GM03348 (cell line): ENCODE data around the gene MAGT1.
A peak's percentile ranks its signal among the peaks of the same experiment; 100 is the strongest.
"Not testable (repeated sequence)": the region's sequence is repeated elsewhere in the genome, so short reads cannot be mapped to it uniquely, and the experiment has no call there.

Experiments
- DNase-seq: peaks from one replicate; pipeline ENCODE4 v3.0.0; 2012; ENCODE audit warnings: low spot score

Gene MAGT1

DNA sequence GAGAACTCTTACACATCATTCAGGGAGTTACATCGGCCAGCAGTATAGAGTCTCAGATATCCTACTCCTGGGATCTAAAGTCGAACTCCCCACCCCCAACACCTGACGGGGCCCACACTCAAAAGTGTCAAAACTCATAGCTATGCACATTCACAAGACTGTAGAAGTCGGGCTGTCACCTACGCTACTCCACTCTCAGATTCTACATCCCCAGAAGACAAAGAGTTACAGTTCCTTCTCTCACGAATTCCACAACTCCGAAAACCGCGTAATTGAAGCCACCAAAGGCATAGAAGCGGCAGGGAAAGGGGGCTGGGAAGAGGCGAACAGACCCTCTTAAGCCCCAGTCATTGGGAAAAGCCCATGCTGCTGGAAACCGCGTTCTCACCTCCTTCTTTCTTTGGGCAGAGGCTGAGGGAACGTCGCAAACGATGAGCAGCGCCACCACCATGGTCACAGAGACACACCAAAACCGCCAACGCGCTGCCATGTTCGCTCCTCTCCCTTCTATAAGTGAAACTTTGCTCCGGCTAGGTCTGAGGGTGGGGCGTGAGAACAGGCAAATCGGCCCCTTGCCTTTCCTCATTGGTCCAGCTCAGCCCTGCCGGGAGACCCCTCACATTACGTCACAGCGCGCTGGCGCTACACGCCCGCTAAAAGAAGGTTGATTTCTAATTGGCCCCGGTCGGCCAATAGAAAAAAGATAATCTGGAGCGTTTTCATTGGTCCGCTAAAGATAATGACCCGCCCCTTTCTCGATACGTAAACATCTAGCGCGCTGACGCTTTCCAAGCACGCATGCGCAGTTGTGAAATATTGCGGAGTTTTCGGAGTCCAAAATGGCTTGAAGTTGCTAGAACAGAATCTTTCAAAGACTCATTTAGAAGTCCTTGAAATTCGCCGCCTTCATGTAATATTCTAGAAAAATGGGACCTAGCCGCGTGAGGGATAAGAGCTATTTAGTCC lies at the start of gene MAGT1:
Gene MAGT1 (minus strand): TSS at position 515 of the 966 bp plus-strand sequence. CDS start 25 bp downstream, at position 490.
- DNase-seq: peak; percentile 85

GRCh38 chrX:77945031-77945430 lies 49.8 kb upstream of the MAGT1 start:
- not testable (repeated sequence) for DNase-seq

DNA sequence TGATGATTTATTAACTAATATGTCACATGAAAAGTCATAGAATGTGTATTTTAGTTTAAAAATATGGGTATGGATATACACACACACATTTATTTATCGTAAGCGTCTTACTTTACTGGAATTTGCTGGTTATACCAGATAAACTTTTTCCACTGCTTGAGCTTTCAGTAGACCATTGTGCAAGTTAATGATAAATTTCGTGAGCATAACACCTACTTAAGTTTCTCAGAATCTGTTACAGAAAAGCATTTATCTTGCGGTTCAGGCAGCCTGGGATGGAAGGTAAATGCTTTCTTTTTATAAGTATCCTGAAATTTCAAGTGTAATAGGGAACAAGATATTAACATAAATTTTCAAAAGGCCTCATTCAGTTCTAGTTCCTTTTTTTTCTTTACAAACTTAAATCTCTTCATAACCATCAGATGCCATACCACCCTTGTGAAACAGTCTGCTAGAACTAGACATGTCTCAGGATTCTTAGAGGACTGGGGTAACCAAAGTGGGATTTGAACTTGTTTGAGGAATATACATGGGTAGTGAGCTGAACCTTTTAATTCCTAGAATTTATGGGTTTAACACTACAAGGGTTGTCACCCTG lies 42.9 kb upstream of the MAGT1 start:
- DNase-seq: no peak

GRCh38 chrX:77937291-77937690 lies 42.1 kb upstream of the MAGT1 start:
- no peak for DNase-seq

GRCh38 chrX:77936299-77936698 lies 41.1 kb upstream of the MAGT1 start:
- no peak for DNase-seq

DNA sequence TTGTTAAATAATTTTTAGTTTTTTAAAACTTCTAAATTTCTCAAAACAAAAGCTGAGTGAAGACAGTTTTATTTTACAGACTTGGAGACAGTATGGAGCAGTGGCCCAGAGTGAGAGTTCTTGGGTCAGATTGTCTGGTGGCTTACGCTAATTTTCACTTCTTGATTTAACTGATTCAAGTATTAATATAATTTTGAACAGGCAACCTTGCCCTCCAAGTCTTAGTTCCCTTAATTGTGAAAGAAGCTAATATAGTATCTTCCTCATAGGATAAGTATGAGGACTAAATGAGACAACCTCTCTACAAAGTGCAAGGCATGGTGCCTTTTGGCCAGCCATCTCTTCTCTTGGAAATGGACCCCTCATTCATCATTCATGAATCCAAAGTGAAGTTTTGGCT lies 40.7 kb upstream of the MAGT1 start:
- no peak for DNase-seq

DNA sequence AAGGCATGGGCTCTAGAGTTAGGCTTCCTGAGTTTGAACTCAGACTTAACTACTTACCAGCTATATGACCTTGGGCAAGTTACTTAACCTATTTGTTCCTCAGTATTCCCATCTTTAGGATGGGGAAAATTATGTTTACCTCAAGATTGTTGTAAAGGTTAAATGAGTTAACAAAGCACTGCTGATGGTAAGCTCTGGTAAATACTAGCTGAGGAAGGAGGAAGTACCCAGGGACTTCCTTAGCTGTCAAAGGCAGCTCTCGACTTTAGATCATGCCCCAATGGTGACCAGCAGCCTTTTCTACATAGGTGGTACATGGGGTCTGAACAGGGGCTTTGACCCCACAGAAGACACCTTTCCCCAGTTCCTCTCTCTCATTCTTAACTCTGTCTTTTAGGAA lies 35.3 kb upstream of the MAGT1 start:
- no peak for DNase-seq

DNA sequence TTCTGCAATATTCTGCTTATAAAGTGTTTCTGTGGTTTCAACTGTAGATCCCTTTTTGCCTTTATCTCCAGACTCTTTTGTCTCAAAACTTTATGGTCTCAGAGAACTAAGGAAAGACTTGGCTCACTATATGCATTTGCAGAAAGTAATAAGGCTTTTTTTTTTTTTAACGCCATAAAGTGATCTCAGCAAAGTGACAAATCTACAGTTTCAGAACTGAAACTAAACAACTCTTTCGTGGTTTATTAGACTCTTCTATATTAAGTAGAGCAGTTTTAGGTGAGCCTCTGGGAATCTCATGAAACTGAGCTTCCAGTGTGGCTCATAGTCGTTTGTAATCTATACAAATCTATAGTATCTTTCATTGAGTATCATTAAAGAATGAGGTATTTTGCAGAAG lies 30.5 kb upstream of the MAGT1 start:
- no peak for DNase-seq

GRCh38 chrX:77924320-77924859 lies 29.2 kb upstream of the MAGT1 start:
- DNase-seq: no peak

DNA sequence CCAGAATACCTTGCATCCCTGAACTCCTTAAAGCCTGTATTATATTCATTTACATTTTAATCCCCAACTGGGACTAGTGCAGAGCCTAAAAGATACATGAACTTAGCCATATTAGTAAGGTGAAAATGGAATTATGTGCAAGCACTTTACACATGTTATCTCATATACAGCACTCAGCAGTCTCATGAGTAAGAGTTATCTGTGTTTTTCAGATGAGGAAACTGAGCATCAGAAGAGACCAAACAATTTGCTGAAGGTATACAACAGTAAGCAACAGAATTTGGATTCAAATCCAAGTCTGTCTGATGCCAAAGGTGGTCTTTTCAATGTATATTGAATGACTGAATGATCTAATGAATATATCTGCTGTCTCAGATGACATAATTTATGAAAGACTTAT lies 27.6 kb upstream of the MAGT1 start:
- no peak for DNase-seq

- not testable (repeated sequence) for DNase-seq
These were observed 24.1 kb upstream of the MAGT1 start for GRCh38 chrX:77919370-77919769.

DNA sequence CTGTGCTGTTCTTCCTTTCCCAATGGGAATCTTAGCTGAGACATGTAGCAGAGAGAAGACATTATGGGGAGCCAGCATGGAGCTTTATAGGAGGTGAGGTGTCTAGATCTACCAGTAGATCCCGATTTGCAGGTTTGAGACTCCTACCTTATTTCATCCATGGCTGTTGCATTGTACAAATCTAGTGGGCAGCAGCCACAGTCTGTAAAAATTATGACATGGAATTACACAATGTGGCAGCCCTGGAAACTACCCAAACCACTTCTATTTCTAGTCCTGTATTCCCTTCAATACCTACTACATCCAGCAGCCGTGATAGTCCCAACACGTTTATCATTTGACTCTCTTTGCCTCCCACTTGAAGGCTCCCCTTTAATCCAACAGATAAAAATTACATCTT lies 23.3 kb upstream of the MAGT1 start:
- peak; percentile 19 for DNase-seq

GRCh38 chrX:77917294-77917933 lies 22.2 kb upstream of the MAGT1 start:
- no peak for DNase-seq

GRCh38 chrX:77910108-77910840 lies 15.0 kb upstream of the MAGT1 start, which contains the start of gene ATP7A:
Gene ATP7A (plus strand): TSS chrX:77910693. CDS start chrX:77971642, 60,949 bp downstream.
- DNase-seq: peak; percentile 92

DNA sequence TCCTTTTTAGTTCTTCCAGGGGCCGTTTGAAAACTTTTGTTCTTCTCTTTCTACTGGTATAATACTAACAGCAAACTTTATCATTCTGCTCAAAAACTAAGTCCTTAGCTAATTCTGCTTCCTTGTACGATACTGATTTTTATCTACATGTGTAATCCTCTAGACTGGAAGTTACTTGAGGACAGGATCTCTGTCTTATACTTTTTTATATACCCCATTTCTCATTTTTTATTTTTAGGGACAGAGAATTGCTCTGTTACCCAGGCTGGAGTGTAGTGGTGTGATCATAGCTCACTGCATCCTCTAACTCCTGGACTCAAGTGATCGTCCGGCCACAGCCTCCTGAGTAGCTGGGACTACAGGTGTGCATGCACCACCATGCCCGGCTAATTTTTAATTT lies 6.3 kb upstream of the MAGT1 start:
- DNase-seq: no peak

DNA sequence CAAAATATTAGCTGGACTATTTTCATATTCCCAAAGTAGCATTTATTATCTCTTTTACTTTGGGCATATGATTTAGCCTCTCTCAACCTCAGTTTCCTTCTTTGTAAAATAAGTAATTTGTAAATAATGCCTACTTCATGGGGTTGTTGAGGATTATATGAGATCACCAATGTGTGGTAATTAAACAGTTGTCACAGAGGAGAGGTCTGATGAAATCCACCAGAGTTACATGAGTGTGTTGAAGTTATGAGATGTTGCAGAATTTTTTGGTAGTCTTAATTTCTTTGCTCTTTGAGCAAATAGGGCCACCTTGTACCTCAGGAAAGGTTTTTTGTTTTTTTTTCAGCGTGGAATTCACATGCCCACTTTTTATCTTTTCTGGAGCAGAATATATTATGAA lies 5.5 kb upstream of the MAGT1 start:
- no peak for DNase-seq

DNA sequence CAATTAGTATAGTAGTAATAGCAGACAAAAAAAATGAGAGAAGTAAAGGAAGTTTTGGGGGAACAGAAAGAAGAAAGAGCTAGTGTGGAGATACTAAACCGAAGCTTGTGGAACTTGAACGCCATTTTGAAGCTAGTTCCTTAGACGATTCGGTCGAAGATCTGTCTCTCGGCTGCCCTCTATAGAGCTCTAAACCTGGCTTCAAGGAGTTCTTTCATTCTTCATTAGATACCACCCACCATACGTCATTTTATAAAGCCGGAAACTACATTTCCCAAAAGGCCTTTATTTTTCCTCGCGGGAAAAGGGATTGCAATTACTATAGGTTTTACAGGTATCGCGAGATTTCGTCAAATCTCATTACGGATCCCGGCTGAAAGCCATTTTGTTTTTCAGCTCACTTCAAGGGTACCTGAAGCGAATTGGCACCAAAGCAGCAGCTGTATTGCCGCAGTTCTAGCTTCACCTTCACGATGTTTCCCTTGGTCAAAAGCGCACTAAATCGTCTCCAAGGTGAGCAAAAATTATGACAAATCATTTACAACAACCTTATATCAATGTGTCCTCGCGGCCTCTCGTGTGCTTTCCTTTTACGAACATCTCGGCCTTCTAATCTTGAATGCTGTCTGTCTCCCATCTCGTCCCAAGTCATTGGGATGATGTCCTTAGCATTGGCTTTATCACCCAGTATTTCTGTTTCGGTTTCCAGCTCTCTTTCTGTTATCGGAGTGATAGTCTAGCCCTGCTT lies 4.0 kb upstream of the MAGT1 start, which contains the start of gene COX7B:
Gene COX7B (plus strand): TSS at position 388 of the 748 bp plus-strand sequence. CDS start 86 bp downstream, at position 474.
- DNase-seq: peak; percentile 70

DNA sequence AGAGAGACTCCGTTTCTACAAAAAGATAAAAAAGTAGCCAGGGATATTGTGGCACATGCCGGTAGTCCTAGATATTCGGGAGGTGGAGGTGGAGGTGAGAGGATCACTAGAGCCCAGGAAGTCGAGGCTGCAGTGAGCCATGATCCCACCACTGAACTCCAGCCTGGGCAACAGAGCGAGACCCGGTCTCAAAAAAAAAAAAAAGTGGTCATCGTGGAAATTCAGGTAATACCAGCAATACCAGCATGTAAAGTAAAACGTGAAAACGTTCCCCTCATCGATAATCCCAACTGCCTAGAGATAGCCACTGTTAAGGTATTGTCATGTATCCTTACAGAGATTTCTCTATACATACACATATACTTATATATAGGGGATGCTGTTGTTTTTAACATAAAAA lies 1.5 kb downstream of the MAGT1 start:
- DNase-seq: no peak

- no peak for DNase-seq
These were observed 2.3 kb downstream of the MAGT1 start for GRCh38 chrX:77892887-77893286.

- not testable (repeated sequence) for DNase-seq
These were observed 13.8 kb downstream of the MAGT1 start for GRCh38 chrX:77881418-77881817.

DNA sequence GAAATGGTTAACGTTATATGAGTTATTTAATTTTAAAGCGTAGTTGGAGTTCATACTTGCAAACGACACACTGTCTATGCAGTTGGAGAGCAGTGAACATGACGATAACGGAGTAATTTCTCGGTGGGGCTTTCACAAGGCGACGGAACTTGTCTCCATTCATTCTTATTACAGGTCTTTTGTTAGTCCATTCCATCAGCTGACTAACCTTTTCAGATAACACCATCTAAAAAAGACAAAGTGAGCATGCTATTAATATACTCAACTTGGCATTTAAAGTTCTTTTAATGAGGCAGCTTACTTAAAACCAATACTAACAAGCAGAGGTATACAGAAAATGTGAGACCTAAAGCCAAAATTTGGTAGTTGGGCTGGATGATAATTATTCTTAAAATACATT lies 19.9 kb downstream of the MAGT1 start:
- no peak for DNase-seq
